Measurements from ENCODE around the gene TNKS1BP1.

TNKS1BP1 gene

GRCh38 chr11:57324886-57325734 lies at the start of gene TNKS1BP1:
TNKS1BP1 (minus strand) TSS chr11:57324952; CDS start chr11:57321885, 3,067 bp downstream.
- TF ChIP-seq GATA2 (IDR thresholded peaks at IDR 0.05; ENCODE audit: low read depth, low read length) (no peak), GATA3 (IDR thresholded peaks at IDR 0.05; ENCODE audit: low read depth, low read length) (no peak)

GRCh38 chr11:57373146-57373545 lies 48.4 kb upstream of the TNKS1BP1 start:
- TF ChIP-seq GATA2 (IDR thresholded peaks at IDR 0.05; ENCODE audit: low read depth, low read length) (no peak), GATA3 (IDR thresholded peaks at IDR 0.05; ENCODE audit: low read depth, low read length) (no peak)

GRCh38 chr11:57370941-57371340 lies 46.2 kb upstream of the TNKS1BP1 start:
- TF ChIP-seq GATA3 (IDR thresholded peaks at IDR 0.05; ENCODE audit: low read depth, low read length) (no peak), GATA2 (IDR thresholded peaks at IDR 0.05; ENCODE audit: low read depth, low read length) (no peak)

GRCh38 chr11:57370251-57370650 lies 45.5 kb upstream of the TNKS1BP1 start:
- TF ChIP-seq GATA3 (IDR thresholded peaks at IDR 0.05; ENCODE audit: low read depth, low read length) (no peak), GATA2 (IDR thresholded peaks at IDR 0.05; ENCODE audit: low read depth, low read length) (no peak)

GRCh38 chr11:57368845-57369232 lies 44.1 kb upstream of the TNKS1BP1 start:
- TF ChIP-seq GATA2 (IDR thresholded peaks at IDR 0.05; ENCODE audit: low read depth, low read length), result no peak
- TF ChIP-seq GATA3 (IDR thresholded peaks at IDR 0.05; ENCODE audit: low read depth, low read length), result no peak

GRCh38 chr11:57368106-57368844 lies 43.5 kb upstream of the TNKS1BP1 start:
- TF ChIP-seq GATA3 (IDR thresholded peaks at IDR 0.05; ENCODE audit: low read depth, low read length), result no peak
- no peak for TF ChIP-seq GATA2 (IDR thresholded peaks at IDR 0.05; ENCODE audit: low read depth, low read length)

GRCh38 chr11:57364851-57365660 lies 40.3 kb upstream of the TNKS1BP1 start:
- no peak for TF ChIP-seq GATA3 (IDR thresholded peaks at IDR 0.05; ENCODE audit: low read depth, low read length)

- TF ChIP-seq GATA3 (IDR thresholded peaks at IDR 0.05; ENCODE audit: low read depth, low read length) (no peak), GATA2 (IDR thresholded peaks at IDR 0.05; ENCODE audit: low read depth, low read length) (no peak)
Measured at GRCh38 chr11:57363131-57364080, 38.7 kb upstream of the TNKS1BP1 start.

GRCh38 chr11:57361926-57362325 lies 37.2 kb upstream of the TNKS1BP1 start:
- TF ChIP-seq GATA3 (IDR thresholded peaks at IDR 0.05; ENCODE audit: low read depth, low read length) (no peak), GATA2 (IDR thresholded peaks at IDR 0.05; ENCODE audit: low read depth, low read length) (no peak)

- no peak for TF ChIP-seq GATA3 (IDR thresholded peaks at IDR 0.05; ENCODE audit: low read depth, low read length)
- TF ChIP-seq GATA2 (IDR thresholded peaks at IDR 0.05; ENCODE audit: low read depth, low read length), result no peak
Measured at GRCh38 chr11:57360991-57361390, 36.2 kb upstream of the TNKS1BP1 start.

- no peak for TF ChIP-seq GATA3 (IDR thresholded peaks at IDR 0.05; ENCODE audit: low read depth, low read length)
- no peak for TF ChIP-seq GATA2 (IDR thresholded peaks at IDR 0.05; ENCODE audit: low read depth, low read length)
Measured at GRCh38 chr11:57359896-57360690, 35.3 kb upstream of the TNKS1BP1 start.

- TF ChIP-seq GATA3 (IDR thresholded peaks at IDR 0.05; ENCODE audit: low read depth, low read length), result no peak
- TF ChIP-seq GATA2 (IDR thresholded peaks at IDR 0.05; ENCODE audit: low read depth, low read length), result no peak
Measured at GRCh38 chr11:57359396-57359795, 34.6 kb upstream of the TNKS1BP1 start.

Data from SH-SY5Y (cell line).